ACHN (cell line): ENCODE data around the gene UNC13B.
A peak's percentile ranks its signal among the peaks of the same experiment; 100 is the strongest.

Experiments
- DNase-seq: peaks from one replicate; pipeline ENCODE4 v3.0.0-alpha.2; 2015
- in situ Hi-C: cut with HindIII; loops from 2 replicates; pipeline ENCODE4 v1.10.0; 2017; ENCODE audit warnings: low sequenced_read_pairs, low pct_ligation_motif_present, low pct_unique_long_range_greater_than_20kb

Gene UNC13B

DNA sequence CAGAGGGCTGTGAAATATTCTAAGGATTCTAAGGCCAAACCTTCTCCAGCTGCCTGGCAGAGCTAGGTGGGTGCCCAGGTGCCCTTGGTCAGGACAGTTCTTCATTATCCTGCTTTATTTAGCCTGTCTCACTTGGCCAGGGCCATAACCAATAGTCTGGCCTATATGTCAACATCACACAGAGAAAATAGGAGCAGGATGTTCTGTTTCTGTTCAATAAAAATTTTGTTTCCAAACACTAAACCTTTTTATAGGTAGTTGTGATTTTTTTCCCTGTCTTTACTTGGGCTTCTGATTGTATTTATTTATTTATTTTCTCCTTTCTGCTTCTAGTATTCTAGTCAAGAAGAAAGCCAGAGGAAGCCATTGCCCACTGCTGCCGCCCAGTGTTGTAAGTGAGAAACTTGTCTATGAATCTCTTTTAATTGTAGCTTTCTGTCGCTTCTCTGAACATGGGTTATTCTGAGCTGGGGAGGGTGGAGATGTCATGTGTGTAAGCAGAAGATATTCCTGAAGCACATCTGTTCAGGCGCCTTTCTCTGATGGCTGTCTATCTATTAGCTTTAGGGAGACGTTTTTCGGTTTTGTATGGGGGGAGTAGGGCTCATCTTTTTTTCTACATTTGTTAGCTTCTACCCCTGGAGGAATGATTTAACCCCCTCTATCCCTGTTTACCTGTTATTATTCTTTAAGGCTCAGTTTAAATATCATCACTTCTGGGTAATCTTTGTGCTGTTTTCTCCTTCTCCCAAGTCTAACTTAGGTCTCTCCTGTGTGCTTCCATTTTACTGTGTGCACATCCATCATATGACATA is 97.1 kb downstream of the UNC13B start:
- in situ Hi-C loops: no loop called here
- DNase-seq: peak; percentile 50

- no peak for DNase-seq
- in situ Hi-C loops: no loop called here
Measured at GRCh38 chr9:35260186-35260585, 98.4 kb downstream of the UNC13B start.

DNA sequence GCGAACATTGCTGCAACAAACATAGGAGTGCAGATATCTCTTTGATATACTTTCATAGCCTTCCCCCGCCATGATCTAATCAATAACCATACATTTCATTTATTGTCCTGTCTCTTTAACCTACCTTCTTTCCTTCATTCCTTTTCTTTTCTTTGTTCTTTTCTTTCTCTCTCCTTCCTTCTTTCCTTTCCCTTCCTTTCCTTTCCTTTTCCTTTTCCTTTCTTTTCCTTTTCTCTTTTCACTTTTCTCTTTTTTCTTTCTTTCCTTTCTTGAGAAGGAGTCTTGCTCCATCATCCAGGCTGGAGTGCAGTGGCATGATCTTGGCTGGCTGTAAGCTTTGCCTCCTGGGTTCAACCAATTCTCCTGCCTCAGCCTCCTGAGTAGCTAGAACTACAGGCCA is 100.3 kb downstream of the UNC13B start:
- in situ Hi-C loops: no loop called here

DNA sequence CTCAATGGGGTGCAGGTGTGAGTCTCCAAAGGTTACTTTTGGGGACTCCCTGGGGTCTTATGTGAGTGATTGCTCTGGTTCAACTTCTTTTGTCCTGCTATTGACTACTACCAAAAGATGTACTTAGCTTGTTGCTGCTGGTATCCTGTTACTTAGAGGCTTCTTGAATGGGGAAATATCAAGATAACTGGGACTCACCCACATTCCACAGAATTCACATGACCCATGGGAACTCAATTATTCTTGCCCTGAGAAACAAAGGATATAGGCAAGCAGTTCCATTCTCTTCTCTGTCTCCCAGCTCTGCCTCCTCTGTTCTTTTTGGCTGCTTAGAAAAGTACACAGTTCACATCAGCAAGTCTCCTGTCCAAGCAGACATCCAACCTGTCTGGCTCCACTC is 105.9 kb downstream of the UNC13B start:
- in situ Hi-C loops: no loop called here
- no peak for DNase-seq

More for the DNA sequence above, 100.3 kb downstream of the UNC13B start:
- DNase-seq: no peak

DNA sequence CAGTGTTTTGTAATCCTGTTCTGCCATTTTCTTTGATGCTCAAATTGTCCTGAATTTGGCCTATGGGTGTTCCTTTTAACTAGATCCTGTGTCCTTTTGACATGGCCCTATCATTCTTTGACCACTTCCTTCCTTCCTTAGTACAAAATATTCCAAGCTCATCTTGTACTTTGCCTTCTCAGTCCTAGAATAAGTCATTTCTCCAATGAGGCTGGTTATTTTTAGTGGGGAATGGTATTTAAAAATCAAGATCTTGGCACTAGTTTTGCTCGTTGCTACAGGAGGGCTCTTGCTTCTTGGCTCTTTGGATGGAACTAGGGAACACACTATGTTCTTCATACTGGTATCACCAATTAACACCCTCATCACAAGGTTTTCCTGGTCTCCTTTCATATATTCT is 108.1 kb downstream of the UNC13B start:
- in situ Hi-C loops: no loop called here
- no peak for DNase-seq

DNA sequence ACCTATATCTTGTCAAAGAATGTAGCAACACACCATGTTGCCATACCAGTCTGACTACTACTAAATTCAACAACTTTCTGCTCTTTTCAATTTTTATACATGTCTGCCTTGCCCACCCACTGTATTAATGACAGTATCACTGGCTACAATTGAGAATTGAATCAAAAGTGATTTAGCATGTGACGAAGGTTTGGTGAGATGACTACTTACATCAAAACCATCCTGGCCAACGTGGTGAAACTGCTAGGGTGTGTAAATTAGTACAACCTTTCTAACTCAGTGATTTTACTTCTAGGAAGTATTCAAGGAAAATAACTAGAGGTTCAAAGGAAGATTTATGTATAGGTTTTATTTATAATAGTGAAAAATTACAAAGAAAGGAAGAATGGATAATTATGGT is 109.8 kb downstream of the UNC13B start:
- in situ Hi-C loops: no loop called here
- DNase-seq: no peak

DNA sequence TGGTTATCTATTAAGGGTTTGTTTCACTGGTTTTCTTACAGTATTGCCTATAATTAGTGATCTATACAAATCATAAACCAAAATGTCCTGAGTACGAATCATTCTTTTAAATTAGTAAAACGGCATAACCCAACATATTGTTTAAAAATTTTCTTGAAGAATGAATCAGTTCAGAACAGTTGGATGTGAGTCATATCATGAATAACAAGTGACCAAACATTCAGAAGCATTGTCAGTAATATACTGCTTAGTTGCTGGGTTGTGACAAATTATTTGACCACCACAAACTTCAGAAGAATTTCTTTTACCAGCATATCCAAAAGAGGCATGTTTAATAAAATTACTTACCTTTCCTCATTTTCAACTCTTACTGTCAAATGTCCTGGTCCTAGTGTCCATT is 111.2 kb downstream of the UNC13B start:
- in situ Hi-C loops: no loop called here
- DNase-seq: no peak

- in situ Hi-C loops: no loop called here
- DNase-seq: no peak
Measured at GRCh38 chr9:35273591-35273990, 111.8 kb downstream of the UNC13B start.

GRCh38 chr9:35274993-35275392 is 113.2 kb downstream of the UNC13B start:
- in situ Hi-C loops: no loop called here
- no peak for DNase-seq

DNA sequence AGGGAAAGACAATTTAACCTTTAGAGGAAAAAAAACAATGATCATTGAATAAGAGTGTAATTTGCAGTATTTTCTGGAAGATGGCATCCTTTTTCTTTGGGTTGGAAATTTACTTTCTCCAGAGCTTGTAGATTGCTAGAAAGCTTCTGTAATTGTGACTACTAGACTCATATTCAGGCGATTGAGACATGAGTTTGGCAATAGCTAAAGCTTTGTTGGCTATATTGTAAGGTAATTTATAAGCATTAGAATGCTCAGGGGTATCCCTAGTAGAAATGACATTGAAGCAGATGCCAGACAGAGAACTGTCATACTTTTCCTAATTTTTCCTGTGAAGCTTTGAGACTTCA is 115.3 kb downstream of the UNC13B start:
- in situ Hi-C loops: no loop called here
- DNase-seq: no peak

DNA sequence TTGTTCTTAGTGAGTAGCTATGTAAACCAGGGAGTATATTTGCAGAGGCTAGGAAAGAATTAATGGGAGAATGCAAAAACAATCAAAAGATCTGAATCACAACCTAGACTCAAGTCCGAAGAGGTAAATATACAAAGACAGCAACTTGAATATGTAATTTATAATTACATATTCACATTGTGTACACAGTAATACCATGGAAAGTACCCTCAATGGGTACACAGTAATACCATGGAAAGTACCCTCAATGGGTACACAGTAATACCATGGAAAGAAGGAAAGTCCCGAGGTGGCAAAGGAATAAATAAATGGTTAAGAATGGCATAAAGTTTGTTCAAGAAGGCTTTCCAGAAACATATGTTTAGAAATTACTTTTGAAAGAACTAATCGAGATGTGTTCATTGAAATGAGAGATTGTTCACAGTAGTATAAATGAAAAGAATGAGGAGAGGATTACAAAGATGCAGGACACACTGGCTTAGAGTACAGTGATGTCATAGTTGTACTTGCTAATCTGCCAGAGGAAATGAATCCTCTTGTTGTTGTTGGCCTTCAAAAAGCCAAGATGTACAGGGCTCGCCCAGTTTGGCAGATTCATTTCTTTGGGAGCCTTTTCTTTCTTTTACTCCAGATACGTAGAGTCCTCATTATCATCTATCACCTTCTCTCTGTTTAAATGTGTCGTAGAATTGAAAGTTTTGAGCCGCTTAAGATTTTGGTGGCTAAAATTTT is 116.0 kb downstream of the UNC13B start:
- no peak for DNase-seq
- in situ Hi-C loops: no loop called here

- in situ Hi-C loops: no loop called here
- DNase-seq: no peak
Measured at GRCh38 chr9:35279946-35280345, 118.1 kb downstream of the UNC13B start.

- DNase-seq: no peak
- in situ Hi-C loops: no loop called here
Measured at GRCh38 chr9:35280399-35280798, 118.6 kb downstream of the UNC13B start.

GRCh38 chr9:35285731-35286130 is 123.9 kb downstream of the UNC13B start:
- in situ Hi-C loops: no loop called here
- no peak for DNase-seq

GRCh38 chr9:35286381-35286780 is 124.6 kb downstream of the UNC13B start:
- in situ Hi-C loops: no loop called here
- no peak for DNase-seq

DNA sequence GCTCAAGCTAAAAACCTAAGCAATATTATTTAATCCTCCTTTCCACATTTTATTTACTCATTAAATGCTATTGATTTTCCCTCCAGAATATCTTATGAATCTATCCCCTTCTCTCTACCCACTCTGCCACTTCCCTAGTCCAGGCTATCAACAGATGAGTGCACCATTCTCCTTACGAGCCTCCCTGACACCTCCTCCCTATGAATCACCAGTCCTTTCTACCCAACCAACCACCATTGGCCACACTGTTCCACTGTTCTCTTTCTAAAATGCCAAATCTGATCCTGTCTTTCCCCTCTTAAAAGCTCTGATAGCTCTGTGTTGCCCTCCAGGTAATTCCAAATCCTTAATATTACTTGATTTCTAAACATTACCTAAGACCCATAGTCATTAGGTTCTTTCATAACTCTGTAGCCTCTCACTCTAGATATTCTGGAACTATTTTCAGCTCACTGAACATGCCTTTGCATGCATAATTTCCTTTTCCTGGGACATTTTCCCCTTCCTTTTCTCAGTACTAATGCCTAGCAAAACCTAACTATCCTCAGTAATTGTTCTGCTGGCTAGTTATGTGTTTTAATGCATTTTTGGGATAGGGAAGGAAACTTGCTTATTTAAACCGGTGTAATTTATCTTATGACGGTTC is 126.3 kb downstream of the UNC13B start:
- in situ Hi-C loops: no loop called here

DNA sequence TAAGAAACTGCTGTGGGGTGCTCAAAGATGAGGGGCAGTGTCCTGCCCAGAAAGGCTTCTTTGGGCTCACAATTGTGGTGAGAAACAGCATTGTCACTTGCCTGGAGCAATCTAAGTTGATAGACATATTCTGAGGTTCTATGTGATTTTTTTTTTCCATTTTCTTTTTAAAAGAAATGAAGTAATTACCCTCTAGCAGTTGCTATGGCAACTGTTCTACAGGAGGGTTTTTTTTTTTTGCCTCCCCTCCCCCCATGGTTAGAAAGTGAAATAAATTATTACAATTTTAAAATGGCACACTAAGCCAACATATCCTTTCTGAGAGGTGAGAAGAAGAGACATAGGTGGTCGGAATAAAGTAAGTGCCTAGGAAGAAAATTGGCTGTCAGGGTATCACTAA is 127.0 kb downstream of the UNC13B start:
- DNase-seq: no peak
- in situ Hi-C loops: no loop called here

More for the DNA sequence above, 126.3 kb downstream of the UNC13B start:
- DNase-seq: peak; percentile 25

- no peak for DNase-seq
- in situ Hi-C loops: no loop called here
Measured at GRCh38 chr9:35293376-35293964, 131.7 kb downstream of the UNC13B start.

DNA sequence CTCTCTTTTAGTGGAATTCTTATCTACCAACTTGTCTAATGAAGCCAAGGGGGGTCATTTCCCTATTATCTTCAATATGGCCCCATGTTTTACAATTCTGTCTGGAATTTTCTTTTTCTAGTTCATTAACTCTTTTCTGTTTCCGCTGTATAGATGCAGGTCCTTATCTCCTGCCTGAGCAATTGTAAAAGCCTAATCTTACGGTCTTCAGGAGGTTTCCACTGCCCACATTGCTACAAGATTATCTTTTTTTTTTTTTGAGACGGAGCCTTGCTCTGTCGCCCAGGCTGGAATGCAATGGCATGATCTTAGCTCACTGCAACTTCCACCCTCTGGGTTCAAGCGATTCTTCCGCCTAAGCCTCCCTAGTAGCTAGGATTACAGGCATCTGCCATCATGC is 132.3 kb downstream of the UNC13B start:
- in situ Hi-C loops: no loop called here
- DNase-seq: no peak
